ENCODE data around the gene IRF2BP2. TPM values are rescaled to one million over a fixed set of nuclear protein-coding genes. Genes with fewer than 3 reads are reported as not detected.

IRF2BP2 gene
- total RNA-seq, 1 experiment from 2014 or later, result 52.8 TPM

DNA sequence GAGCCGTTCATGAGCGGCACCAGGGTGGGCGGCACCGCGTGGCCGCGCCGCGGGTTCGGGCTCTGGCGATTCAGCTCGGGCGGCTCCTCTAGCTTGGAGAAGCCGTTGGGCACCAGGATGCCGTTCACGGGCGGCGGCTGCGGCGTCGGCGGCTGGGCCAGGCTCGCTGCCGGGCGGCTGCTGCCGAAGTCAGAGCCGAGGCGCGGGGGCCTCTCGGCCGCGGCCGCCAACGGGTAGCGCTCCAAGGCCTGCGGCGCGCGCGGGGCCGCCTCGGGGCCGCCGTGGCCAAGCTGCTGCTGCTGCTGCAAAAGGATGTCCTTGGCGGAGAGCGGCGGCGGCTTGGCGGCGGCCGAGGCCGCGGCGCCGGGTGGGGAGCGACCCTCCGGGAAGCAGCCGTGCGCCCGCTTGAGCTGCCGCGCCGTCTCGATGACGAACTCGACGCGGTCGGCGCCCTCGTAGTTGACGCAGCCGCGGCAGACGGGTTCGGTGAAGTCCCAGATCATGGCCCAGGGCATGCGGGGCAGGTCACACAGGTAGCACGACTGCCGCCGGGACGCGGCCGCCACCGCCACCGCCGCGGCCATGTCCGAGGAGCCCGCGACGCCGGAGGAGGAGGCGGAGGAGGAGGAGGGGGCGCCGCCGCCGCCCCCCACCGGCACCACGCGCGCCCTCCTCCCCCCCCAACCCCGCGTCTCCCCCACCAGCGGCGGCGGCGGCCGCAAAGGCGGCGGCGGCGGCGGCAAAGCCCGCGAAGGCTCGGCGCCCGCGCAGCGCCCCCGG lies 877 bp downstream of the IRF2BP2 start:
- peak overlapping the region; percentile 74 for H3K4me3 ChIP-seq
- H3K9me3 ChIP-seq, result no peaks in the 10 kb centered on the region
- peaks cover 44% of the 10 kb centered on the region for H3K36me3 ChIP-seq
- no peaks in the 10 kb centered on the region for H3K27me3 ChIP-seq
- peak; percentile 67 for DNase-seq

GRCh38 chr1:234608025-234608910 lies 1.7 kb downstream of the IRF2BP2 start:
- H3K4me3 ChIP-seq, result peak overlapping the region; percentile 74
- DNase-seq, result peak; percentile 93
- H3K36me3 ChIP-seq, result peaks cover 53% of the 10 kb centered on the region
- H3K9me3 ChIP-seq, result no peaks in the 10 kb centered on the region
- no peaks in the 10 kb centered on the region for H3K27me3 ChIP-seq

- no peaks in the 10 kb centered on the region for H3K9me3 ChIP-seq
- peak overlapping the region; percentile 74 for H3K4me3 ChIP-seq
- H3K27me3 ChIP-seq, result no peaks in the 10 kb centered on the region
- peaks cover 60% of the 10 kb centered on the region for H3K36me3 ChIP-seq
- DNase-seq, result peak; percentile 51
Measured at GRCh38 chr1:234607109-234608024, 2.6 kb downstream of the IRF2BP2 start.

DNA sequence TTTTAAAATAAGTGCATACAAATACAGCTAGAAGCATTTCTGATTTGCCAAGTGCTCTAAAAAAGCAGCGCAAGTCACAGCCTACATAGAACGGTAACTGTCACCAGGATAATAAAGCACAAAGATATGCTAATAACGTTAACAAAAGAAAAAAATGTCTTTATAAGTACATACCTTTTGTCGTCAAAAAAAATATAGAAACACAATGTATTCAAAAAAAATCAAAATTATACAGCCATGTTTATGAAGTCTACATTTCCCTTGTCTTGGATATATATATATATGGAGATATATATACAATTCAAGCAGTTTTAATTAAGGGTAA lies 3.2 kb downstream of the IRF2BP2 start:
- no peak for DNase-seq
- Histone ChIP-seq H3K4me3 (peak overlapping the region; percentile 74), H3K36me3 (peaks cover 66% of the 10 kb centered on the region)

GRCh38 chr1:234605983-234606783 lies 3.8 kb downstream of the IRF2BP2 start:
- Histone ChIP-seq H3K9me3 (no peaks in the 10 kb centered on the region), H3K4me3 (peak overlapping the region; percentile 74), H3K27me3 (no peaks in the 10 kb centered on the region), H3K36me3 (peaks cover 67% of the 10 kb centered on the region)
- peak; percentile 65 for DNase-seq

More for the DNA sequence above, 3.2 kb downstream of the IRF2BP2 start:
- Histone ChIP-seq H3K9me3 (no peaks in the 10 kb centered on the region), H3K27me3 (no peaks in the 10 kb centered on the region)

DNA sequence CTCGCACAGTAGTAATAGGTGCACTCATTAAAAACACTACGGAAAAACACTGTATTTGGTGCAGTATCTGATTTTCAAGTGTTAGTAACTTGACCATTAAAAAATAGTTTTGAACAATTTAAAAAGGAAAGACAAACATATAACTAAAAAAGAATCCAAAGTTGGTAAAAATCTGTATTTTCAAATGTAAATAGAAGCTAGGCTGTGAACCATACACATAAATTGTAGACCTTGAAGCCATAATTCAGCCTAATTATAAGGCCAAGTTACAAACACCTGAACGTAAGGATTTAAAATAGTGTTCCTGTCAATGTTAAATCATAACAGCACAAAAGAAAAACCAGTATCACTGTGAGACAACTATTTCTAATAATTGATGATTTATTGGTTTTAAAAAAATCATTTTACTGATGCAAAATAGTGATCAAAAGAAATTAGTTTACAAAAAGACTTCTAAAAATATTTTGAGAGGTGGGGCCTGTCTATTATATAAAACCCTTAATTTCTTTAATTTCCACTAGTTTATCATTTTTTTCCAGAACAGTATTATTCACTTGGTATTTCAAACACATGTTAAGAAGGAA lies 4.5 kb downstream of the IRF2BP2 start:
- Histone ChIP-seq H3K27me3 (no peaks in the 10 kb centered on the region), H3K4me3 (peak overlapping the region; percentile 74), H3K36me3 (peaks cover 68% of the 10 kb centered on the region), H3K9me3 (no peaks in the 10 kb centered on the region)
- DNase-seq, result no peak

GRCh38 chr1:234604495-234605398 lies 5.2 kb downstream of the IRF2BP2 start:
- peaks cover 69% of the 10 kb centered on the region for H3K36me3 ChIP-seq
- H3K4me3 ChIP-seq, result peak overlapping the region; percentile 74
- DNase-seq, result no peak
- no peaks in the 10 kb centered on the region for H3K27me3 ChIP-seq
- H3K9me3 ChIP-seq, result no peaks in the 10 kb centered on the region

DNA sequence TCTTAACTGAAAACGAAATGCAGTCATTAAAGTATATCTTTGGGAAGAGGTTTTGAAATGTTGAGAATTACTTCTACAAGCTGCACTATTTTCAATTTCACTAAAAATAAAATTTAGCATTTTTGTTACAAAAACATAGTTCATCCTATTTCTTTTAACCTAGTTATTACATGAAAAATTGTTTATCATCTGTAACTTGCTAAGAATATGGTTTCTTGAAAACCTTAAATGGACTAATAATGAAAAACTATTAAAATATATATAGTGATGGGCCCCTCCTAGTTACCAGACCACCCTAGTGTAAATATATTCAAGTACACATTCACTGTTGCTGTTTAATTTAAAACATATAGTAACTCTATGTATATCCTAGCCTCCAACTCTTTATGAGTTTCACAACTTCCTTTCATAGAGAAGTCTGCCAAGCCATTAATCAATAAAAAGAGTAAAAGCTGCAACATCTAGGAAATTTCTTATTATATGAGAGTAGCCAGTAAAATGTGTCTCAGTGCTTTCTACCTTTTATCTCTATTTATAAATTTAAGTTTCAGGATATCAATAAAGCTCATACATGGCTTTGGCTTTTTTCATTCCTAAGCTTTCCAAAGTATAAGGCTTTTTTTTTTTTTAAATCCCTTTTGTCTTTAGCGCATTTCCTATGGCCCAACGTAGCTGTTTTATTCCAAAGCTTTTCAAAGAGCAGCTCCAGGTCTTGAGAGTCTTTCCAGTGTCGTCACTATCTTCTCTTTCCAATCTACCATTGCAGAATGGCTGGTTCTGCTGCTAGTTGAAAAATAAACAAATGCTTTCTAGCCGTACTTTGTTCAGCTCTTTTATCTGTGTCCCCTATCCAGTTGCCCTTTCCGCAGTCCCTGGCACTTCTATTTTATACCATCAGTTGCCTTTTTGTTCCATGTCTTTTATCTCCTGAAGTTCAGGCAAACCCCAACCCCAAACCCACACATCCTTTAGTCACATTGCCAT lies 6.5 kb downstream of the IRF2BP2 start:
- H3K4me3 ChIP-seq, result peak overlapping the region; percentile 74
- no peaks in the 10 kb centered on the region for H3K27me3 ChIP-seq
- no peaks in the 10 kb centered on the region for H3K9me3 ChIP-seq
- peaks cover 69% of the 10 kb centered on the region for H3K36me3 ChIP-seq
- no peak for DNase-seq

GRCh38 chr1:234602334-234603220 lies 7.4 kb downstream of the IRF2BP2 start:
- H3K36me3 ChIP-seq, result peaks cover 59% of the 10 kb centered on the region
- no peaks in the 10 kb centered on the region for H3K27me3 ChIP-seq
- DNase-seq, result peak; percentile 71
- peaks cover 1% of the 10 kb centered on the region; the same call in 1 of the 2 replicates for H3K9me3 ChIP-seq
- peak overlapping the region; percentile 74 for H3K4me3 ChIP-seq

- no peak overlapping the region for H3K4me3 ChIP-seq
- DNase-seq, result no peak
- H3K27me3 ChIP-seq, result no peaks in the 10 kb centered on the region
- H3K9me3 ChIP-seq, result peaks cover 6% of the 10 kb centered on the region
- H3K36me3 ChIP-seq, result peaks cover 48% of the 10 kb centered on the region
Measured at GRCh38 chr1:234601301-234602017, 8.5 kb downstream of the IRF2BP2 start.

- H3K27me3 ChIP-seq, result no peaks in the 10 kb centered on the region
- peaks cover 40% of the 10 kb centered on the region for H3K36me3 ChIP-seq
- H3K4me3 ChIP-seq, result peak overlapping the region; percentile 36
- H3K9me3 ChIP-seq, result peaks cover 6% of the 10 kb centered on the region
- peak; percentile 54 for DNase-seq
Measured at GRCh38 chr1:234600418-234601281, 9.3 kb downstream of the IRF2BP2 start.

Data from MG63 (cell line).